Loucy (cell line): ENCODE data around the gene OR2L3.

ENCODE experiments used
- EZH2phosphoT487 ChIP-seq: fragments of 200-600 bp; IDR thresholded peaks from 2 replicates; pipeline ENCODE4 v1.6.1; 2018; ENCODE audit warnings: antibody characterized with exemption, mild to moderate bottlenecking, moderate library complexity, borderline replicate concordance
- TF ChIP-seq, protein P1 (sequence below): fragments of 200-600 bp; sonication (generic); conservative IDR thresholded peaks from 2 replicates; pipeline ENCODE4 v1.5.1; 2014; ENCODE audit warnings: mild to moderate bottlenecking, antibody characterized with exemption, low read length

DNA sequence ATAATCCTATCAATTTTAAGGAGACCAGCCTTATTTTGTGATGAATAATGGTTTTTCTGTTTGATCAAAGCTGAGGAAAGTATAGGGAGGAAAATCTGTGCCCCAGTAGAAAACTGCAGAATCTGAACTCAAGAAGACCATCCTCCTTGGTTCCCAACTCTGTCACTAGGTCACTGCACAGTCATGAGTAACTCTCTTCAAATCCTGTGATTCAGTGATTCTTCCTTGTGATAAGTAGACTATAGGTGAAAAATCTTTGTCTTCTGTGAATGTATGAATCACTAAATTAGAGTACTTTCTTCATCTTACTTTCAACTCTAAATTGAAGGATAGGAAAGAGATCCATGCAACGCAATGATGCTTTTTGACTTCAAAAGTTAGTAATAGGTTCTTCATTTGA is 46.5 kb upstream of the OR2L3 start:
- TF ChIP-seq, protein P1, sequence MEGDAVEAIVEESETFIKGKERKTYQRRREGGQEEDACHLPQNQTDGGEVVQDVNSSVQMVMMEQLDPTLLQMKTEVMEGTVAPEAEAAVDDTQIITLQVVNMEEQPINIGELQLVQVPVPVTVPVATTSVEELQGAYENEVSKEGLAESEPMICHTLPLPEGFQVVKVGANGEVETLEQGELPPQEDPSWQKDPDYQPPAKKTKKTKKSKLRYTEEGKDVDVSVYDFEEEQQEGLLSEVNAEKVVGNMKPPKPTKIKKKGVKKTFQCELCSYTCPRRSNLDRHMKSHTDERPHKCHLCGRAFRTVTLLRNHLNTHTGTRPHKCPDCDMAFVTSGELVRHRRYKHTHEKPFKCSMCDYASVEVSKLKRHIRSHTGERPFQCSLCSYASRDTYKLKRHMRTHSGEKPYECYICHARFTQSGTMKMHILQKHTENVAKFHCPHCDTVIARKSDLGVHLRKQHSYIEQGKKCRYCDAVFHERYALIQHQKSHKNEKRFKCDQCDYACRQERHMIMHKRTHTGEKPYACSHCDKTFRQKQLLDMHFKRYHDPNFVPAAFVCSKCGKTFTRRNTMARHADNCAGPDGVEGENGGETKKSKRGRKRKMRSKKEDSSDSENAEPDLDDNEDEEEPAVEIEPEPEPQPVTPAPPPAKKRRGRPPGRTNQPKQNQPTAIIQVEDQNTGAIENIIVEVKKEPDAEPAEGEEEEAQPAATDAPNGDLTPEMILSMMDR: no peak
- TF ChIP-seq EZH2phosphoT487: no peak
